ENCODE measurements around the gene PRMT1. TPM values are rescaled to one million over a fixed set of nuclear protein-coding genes. Genes with fewer than 3 reads are reported as not detected.

PRMT1 gene
- polyA plus RNA-seq, 2 of the 4 experiments (the other 2 are of a cell fraction) = 504 to 516 TPM

- TF ChIP-seq, protein P1, sequence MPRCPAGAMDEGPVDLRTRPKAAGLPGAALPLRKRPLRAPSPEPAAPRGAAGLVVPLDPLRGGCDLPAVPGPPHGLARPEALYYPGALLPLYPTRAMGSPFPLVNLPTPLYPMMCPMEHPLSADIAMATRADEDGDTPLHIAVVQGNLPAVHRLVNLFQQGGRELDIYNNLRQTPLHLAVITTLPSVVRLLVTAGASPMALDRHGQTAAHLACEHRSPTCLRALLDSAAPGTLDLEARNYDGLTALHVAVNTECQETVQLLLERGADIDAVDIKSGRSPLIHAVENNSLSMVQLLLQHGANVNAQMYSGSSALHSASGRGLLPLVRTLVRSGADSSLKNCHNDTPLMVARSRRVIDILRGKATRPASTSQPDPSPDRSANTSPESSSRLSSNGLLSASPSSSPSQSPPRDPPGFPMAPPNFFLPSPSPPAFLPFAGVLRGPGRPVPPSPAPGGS (IDR thresholded peaks at IDR 0.05) = no peak
- TF ChIP-seq, protein P2, sequence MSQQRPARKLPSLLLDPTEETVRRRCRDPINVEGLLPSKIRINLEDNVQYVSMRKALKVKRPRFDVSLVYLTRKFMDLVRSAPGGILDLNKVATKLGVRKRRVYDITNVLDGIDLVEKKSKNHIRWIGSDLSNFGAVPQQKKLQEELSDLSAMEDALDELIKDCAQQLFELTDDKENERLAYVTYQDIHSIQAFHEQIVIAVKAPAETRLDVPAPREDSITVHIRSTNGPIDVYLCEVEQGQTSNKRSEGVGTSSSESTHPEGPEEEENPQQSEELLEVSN (IDR thresholded peaks at IDR 0.05; ENCODE audit: borderline replicate concordance, low read depth) = no peak
- TF ChIP-seq BHLHE40 (IDR thresholded peaks at IDR 0.05; ENCODE audit: low read depth, low read length) (no peak), EHMT2 (IDR thresholded peaks at IDR 0.05; ENCODE audit: low read depth) (no peak), MAFK (IDR thresholded peaks at IDR 0.05; ENCODE audit: partially characterized antibody) (no peak)
Observed at GRCh38 chr19:49687150-49687549, 10.1 kb downstream of the PRMT1 start (continued).

GRCh38 chr19:49687566-49688316, 10.7 kb downstream of the PRMT1 start:
- ChIA-PET POLR2A (interaction anchor here (0.6 kb wide), 1 partner anchor 172 kb away, joined by 4 read pairs; no protein-coding TSS in a partner anchor), CTCF (interaction anchor here (0.9 to 5.5 kb wide), 7 partner anchors 9 to 123 kb away, joined by 3 to 42 read pairs (median 4); no protein-coding TSS in a partner anchor)
- H3K4me2 ChIP-seq = no peak overlapping the region
- ATAC-seq (no peak), FAIRE-seq (no peak), DNase-seq (ENCODE audit: low read depth in 1 of 2, low spot score in 1 of 2) (no peak)
- H3K4me1 ChIP-seq = peaks cover 9% of the 10 kb centered on the region; the same call in 1 of the 3 replicates
- WGBS (ENCODE audit: missing lambda C conversion rate) = 83% methylated on average over 26 of the region's 26 CpGs
- no peak overlapping the region for H3K4me3 ChIP-seq
- H3K27ac ChIP-seq = no peak overlapping the region
- no peaks in the 10 kb centered on the region for H3K9me3 ChIP-seq
- TF ChIP-seq FOSB (CRISPR knock-in tag; IDR thresholded peaks at IDR 0.05) (0 out of 2 replicates have a peak, but pooled peaks have one; percentile 60), ELK1 (IDR thresholded peaks at IDR 0.05; ENCODE audit: low read depth, low read length) (no peak), RFX5 (IDR thresholded peaks at IDR 0.05) (no peak), USF2 (IDR thresholded peaks at IDR 0.05) (no peak), KDM5A (IDR thresholded peaks at IDR 0.05) (no peak)

DNA sequence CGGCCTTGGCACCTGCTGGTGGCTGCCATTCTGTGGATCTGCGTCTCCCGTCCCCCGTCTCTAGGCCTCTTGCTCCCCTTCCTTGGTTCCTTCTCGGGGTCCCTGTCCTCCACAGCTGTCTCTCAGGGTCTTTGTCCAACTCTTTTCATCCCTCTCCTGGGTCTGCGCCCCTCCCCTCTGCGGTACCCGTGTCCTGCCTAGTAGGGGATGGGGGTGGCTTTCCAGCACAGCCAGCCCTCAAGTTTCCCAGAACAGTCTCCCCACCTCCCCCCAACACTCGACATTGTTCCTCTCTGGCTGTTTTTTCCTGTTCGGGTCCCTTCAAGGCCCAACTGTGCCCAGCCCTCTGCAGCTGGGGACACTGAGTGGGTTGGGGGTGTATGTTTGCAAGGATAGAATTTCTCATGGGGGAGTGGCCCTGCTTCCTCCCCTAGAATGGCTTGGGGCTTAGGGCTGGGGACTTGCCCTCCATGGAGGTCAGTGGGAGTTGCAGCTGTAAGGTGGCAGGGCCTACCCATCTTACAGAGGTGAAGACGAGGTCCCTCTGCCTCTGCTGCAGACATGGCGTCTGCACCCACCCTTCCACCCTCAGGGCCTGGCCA, 11.6 kb downstream of the PRMT1 start:
- CTCF ChIA-PET = interaction anchor here (0.8 to 5.5 kb wide), 9 partner anchors 8 to 122 kb away, joined by 3 to 42 read pairs (median 5); no protein-coding TSS in a partner anchor
- no peak for TF ChIP-seq ELK1 (IDR thresholded peaks at IDR 0.05; ENCODE audit: low read depth, low read length)
- 0 out of 2 replicates have a peak, but pooled peaks have one; percentile 2 for TF ChIP-seq PBX3 (IDR thresholded peaks at IDR 0.05)
- Histone ChIP-seq H3K9me3 (no peaks in the 10 kb centered on the region), H3K4me2 (no peak overlapping the region), H3K4me1 (peaks cover 9% of the 10 kb centered on the region; the same call in 1 of the 3 replicates), H3K4me3 (no peak overlapping the region), H3K27ac (no peak overlapping the region)
- no peak for ATAC-seq
- 91% methylated on average over 12 of the region's 12 CpGs for WGBS (ENCODE audit: missing lambda C conversion rate)
- POLR2A ChIA-PET = no interaction called here
- no peak for DNase-seq (ENCODE audit: low read depth in 1 of 2, low spot score in 1 of 2)
- no peak for FAIRE-seq

All from A549 (cell line).